K562 (cell line): ENCODE measurements around the gene SIM2. TPM values are rescaled to one million over a fixed set of nuclear protein-coding genes. Genes with fewer than 3 reads are reported as not detected.
A peak's percentile ranks its signal among the peaks of the same experiment; 100 is the strongest.

Experiments used
- ATAC-seq: fragments of 200-7000 bp; cut with Tn5 transposase; 3 replicates; pipeline ENCODE4 v1.9.1; 2020; ENCODE audit warnings: moderate library complexity
- BruUV-seq: library from RNA; stranded (reverse); fragments of 400-500 nt; replicated peaks from 2 replicates; lab custom pipeline; 2021; lab: Mats Ljungman, UMichigan
- CTCF ChIA-PET: fragments of 300-600 bp; formaldehyde crosslinking; extraction: SDS; loops from one replicate; lab custom pipeline; 2021; ENCODE audit warnings: low intra/inter-chr PET ratio; lab: Yijun Ruan, JAX
- POLR2A ChIA-PET: fragments of 300-600, 350-650 bp; sonication (Branson Sonifier 250); formaldehyde crosslinking; extraction: SDS; loops from one replicate; lab custom pipeline; 2021; ENCODE audit warnings: antibody characterized with exemption, inconsistent platforms; lab: Yijun Ruan, JAX
- DNase-seq, 4 experiments: peaks; one replicate each; pipeline versions ENCODE4 v3.0.0 to v3.0.0-alpha.2; 2011 to 2018; ENCODE audit warnings: low spot score in 3 of 4, mixed read lengths in 3 of 4; ENCODE audit errors: extremely low read depth in 1 of 4
- FAIRE-seq: peaks from 2 replicates; lab custom pipeline; 2011; peaks lifted over from hg19 to GRCh38; lab: Jason Lieb, UNC
- H2AFZ ChIP-seq: 2 replicates; pipeline ENCODE4 v1.6.0; 2011; ENCODE audit warnings: low read depth, low read length, control low read depth, inconsistent platforms
- H3K27ac ChIP-seq: fragments of 200-600 bp; 3 replicates; pipeline ENCODE4 v1.8.0; 2011; ENCODE audit warnings: low read depth, mild to moderate bottlenecking, control low read depth, inconsistent platforms, low read length, moderate library complexity, mixed read lengths; ENCODE audit errors: extremely low read depth
- H3K27me3 ChIP-seq, 2 experiments: fragments of 300-600 bp in 1 of 2; 2 replicates in 1 of 2; 3 replicates in 1 of 2; pipeline versions ENCODE4 v1.6.0 to v1.8.0; 2011; ENCODE audit warnings: inconsistent platforms in 2 of 2, low read length in 2 of 2, mild to moderate bottlenecking in 1 of 2, mixed read lengths in 1 of 2, moderate library complexity in 1 of 2; ENCODE audit not compliant: control insufficient read depth in 2 of 2, insufficient read depth in 2 of 2
- H3K36me3 ChIP-seq: fragments of 300-600 bp; 3 replicates; pipeline ENCODE4 v1.8.0; 2011; ENCODE audit warnings: mild to moderate bottlenecking, low read length, inconsistent platforms; ENCODE audit not compliant: control insufficient read depth, insufficient read depth
- H3K4me1 ChIP-seq, 2 experiments: fragments of 200-600 bp in 1 of 2; replicated peaks in 1 of 2; 2 replicates in 1 of 2; 3 replicates in 1 of 2; pipeline versions ENCODE4 v1.5.1 to v1.8.0; 2011; ENCODE audit warnings: inconsistent platforms in 2 of 2, low read length in 2 of 2, mild to moderate bottlenecking in 1 of 2, mixed read lengths in 1 of 2, moderate library complexity in 1 of 2; ENCODE audit not compliant: control insufficient read depth in 2 of 2, insufficient read depth in 2 of 2
- H3K4me2 ChIP-seq: 2 replicates; pipeline ENCODE4 v1.6.1; 2011; ENCODE audit warnings: low read length, control low read depth, inconsistent platforms, mixed read lengths; ENCODE audit not compliant: insufficient read depth
- H3K4me3 ChIP-seq: fragments of 200-600 bp; sonication (generic), shearing (Covaris generic); 2 replicates; pipeline ENCODE4 v1.5.1; 2016; ENCODE audit warnings: control low read depth, inconsistent platforms
- H3K79me2 ChIP-seq: fragments of 200-600 bp; 3 replicates; pipeline ENCODE4 v1.8.0; 2011; ENCODE audit warnings: low read length, inconsistent platforms; ENCODE audit not compliant: control insufficient read depth, insufficient read depth
- H3K9ac ChIP-seq, 2 experiments: 2 replicates each; pipeline versions ENCODE4 v1.6.0 to v1.6.1; 2011; ENCODE audit warnings: low read depth in 2 of 2, low read length in 2 of 2, control low read depth in 1 of 2, inconsistent platforms in 1 of 2, mild to moderate bottlenecking in 1 of 2, mixed read lengths in 1 of 2; ENCODE audit not compliant: insufficient read depth in 1 of 2
- H3K9me1 ChIP-seq: one replicate; pipeline ENCODE4 v1.6.0; 2011; ENCODE audit warnings: inconsistent platforms, mild to moderate bottlenecking, low read length, moderate library complexity; ENCODE audit not compliant: control insufficient read depth, insufficient read depth
- H3K9me3 ChIP-seq: replicated peaks from 2 replicates; pipeline ENCODE4 v1.5.1; 2011; ENCODE audit warnings: low read depth, low read length, inconsistent platforms; ENCODE audit not compliant: control insufficient read depth, insufficient read depth
- H4K20me1 ChIP-seq: replicated peaks from 2 replicates; pipeline ENCODE4 v1.6.1; 2011; ENCODE audit warnings: low read length, inconsistent platforms, mixed read lengths; ENCODE audit not compliant: control insufficient read depth, insufficient read depth
- CEBPB ChIP-seq: fragments of 450-650 bp; IDR thresholded peaks from 2 replicates; pipeline ENCODE4 v1.6.1; 2016; ENCODE audit warnings: missing genetic modification characterization, missing compliant biosample characterization
- CTBP1 ChIP-seq: fragments of 450-650 bp; IDR thresholded peaks from 2 replicates; pipeline ENCODE4 v1.6.1; 2016; ENCODE audit warnings: borderline replicate concordance
- IRF1 ChIP-seq: sonication (generic); formaldehyde crosslinking; IDR thresholded peaks from 2 replicates; pipeline ENCODE4 v1.8.0; 2022; ENCODE audit warnings: missing genetic modification reagents, mild to moderate bottlenecking, borderline replicate concordance
- NFRKB ChIP-seq: fragments of 450-650 bp; IDR thresholded peaks from 2 replicates; pipeline ENCODE4 v1.6.1; 2016; ENCODE audit warnings: low read depth
- PBX2 ChIP-seq, 2 experiments: IDR thresholded peaks in 1 of 2; conservative IDR thresholded peaks in 1 of 2; 2 replicates each; pipeline ENCODE4 v1.6.1; 2016; ENCODE audit warnings: low read depth in 2 of 2, mild to moderate bottlenecking in 1 of 2, missing compliant biosample characterization in 1 of 2, missing genetic modification characterization in 1 of 2, moderate library complexity in 1 of 2
- PURB ChIP-seq: sonication (generic); formaldehyde crosslinking; IDR thresholded peaks from 2 replicates; pipeline ENCODE4 v1.9.0; 2021; ENCODE audit warnings: low read depth, mild to moderate bottlenecking, missing genetic modification reagents
- STAT6 ChIP-seq: sonication (generic); formaldehyde crosslinking; IDR thresholded peaks from 2 replicates; pipeline ENCODE4 v1.8.1; 2023; ENCODE audit warnings: mild to moderate bottlenecking, missing genetic modification reagents
- TBL1XR1 ChIP-seq, 2 experiments: IDR thresholded peaks; 2 replicates each; pipeline ENCODE4 v1.6.1; 2012; ENCODE audit warnings: improper control_type of control experiment in 2 of 2, low read length in 2 of 2, mild to moderate bottlenecking in 1 of 2
- THRA ChIP-seq: fragments of 450-650 bp; IDR thresholded peaks from 2 replicates; pipeline ENCODE4 v1.6.1; 2017; ENCODE audit warnings: mild to moderate bottlenecking, moderate library complexity
- YY1 ChIP-seq, 3 experiments: IDR thresholded peaks; 2 replicates each; pipeline ENCODE4 v1.6.1; 2011; ENCODE audit warnings: low read length in 2 of 3, mild to moderate bottlenecking in 2 of 3, moderate library complexity in 2 of 3, borderline replicate concordance in 1 of 3, control low read depth in 1 of 3, low read depth in 1 of 3; ENCODE audit not compliant: insufficient read depth in 3 of 3, insufficient replicate concordance in 2 of 3, control insufficient read depth in 1 of 3, insufficient read length in 1 of 3; ENCODE audit errors: extremely low read depth in 1 of 3
- ZFP36 ChIP-seq: fragments of 150-350 bp; IDR thresholded peaks from 2 replicates; pipeline ENCODE4 v1.6.1; 2018; ENCODE audit warnings: low read length, low read depth; ENCODE audit not compliant: partially characterized antibody
- ZNF384 ChIP-seq: IDR thresholded peaks from 2 replicates; pipeline ENCODE4 v1.6.1; 2012; ENCODE audit warnings: low read depth, low read length, improper control_type of control experiment
- ZNF696 ChIP-seq: fragments of 250-450 bp; sonication (Bioruptor Pico); conservative IDR thresholded peaks from 2 replicates; pipeline ENCODE4 v1.4.0; 2020; ENCODE audit warnings: mild to moderate bottlenecking, moderate library complexity
- WGBS: fragments of 100-300 bp; shearing (Covaris generic); methylation state at CpG from one replicate; pipeline ENCODE4 v1.1.6; 2016; ENCODE audit warnings: low coverage, mixed read lengths; ENCODE audit not compliant: insufficient coverage; ENCODE audit errors: missing lambda C conversion rate; 5-methylcytosine and 5-hydroxymethylcytosine counted together
- in situ Hi-C: fragments of 300-500 bp; cut with MboI; formaldehyde crosslinking; loops from 4 replicates; pipeline ENCODE4 v1.15.0; 2018; ENCODE audit warnings: inconsistent platforms, mixed read lengths
- intact Hi-C: fragments of 100-400 bp; cut with micrococcal nuclease; formaldehyde crosslinking; loops from 2 replicates; pipeline ENCODE4 v1.14.2; 2022
- polyA plus RNA-seq, 8 experiments: library from polyadenylated mRNA; depleted of rRNA in 4 of 8; stranded (reverse) in 5 of 8; unstranded in 3 of 8; fragments of >200 nt; fragmentation: Nextera tagmentation in 2 of 8; fragmentation: Illumina TruSeq in 1 of 8; extraction: Ambion mirVana in 2 of 8; extraction: Trizol in 1 of 8; gene quantifications; 2 replicates each; pipeline versions ENCODE4 v1.2.1 to v1.2.3, GENCODE V29; 2011 to 2014; ENCODE audit warnings: inconsistent platforms in 1 of 8, missing spikeins in 1 of 8
- total RNA-seq, 7 experiments: library from RNA; depleted of rRNA in 6 of 7; stranded (reverse); fragments of >200 nt in 6 of 7; fragmentation: Illumina TruSeq in 2 of 7; extraction: Trizol in 2 of 7; gene quantifications; 2 replicates each; pipeline versions ENCODE4 v1.2.1 to v1.2.3, GENCODE V29; 2011 to 2021; ENCODE audit warnings: low replicate concordance in 1 of 7

SIM2 gene
- total and polyA plus RNA-seq, 9 of the 15 experiments (the other 6 are each of a cell fraction or from before 2014, with no cell fraction given), result 0.07 to 0.11 (median 0.08) TPM; not detected in 6

- Histone ChIP-seq H3K9me1 (no peaks in the 10 kb centered on the region), H3K9ac (no peak overlapping the region), H3K4me2 (no peak overlapping the region), H4K20me1 (peaks cover 4% of the 10 kb centered on the region), H3K4me1 (peaks cover 0 to 16% of the 10 kb centered on the region in 2 experiments; a peak in 2 of 5 replicates), H3K9me3 (no peaks in the 10 kb centered on the region), H3K36me3 (no peaks in the 10 kb centered on the region), H3K27me3 (peaks cover 51 to 80% of the 10 kb centered on the region in 2 experiments), H2AFZ (0 out of 2 replicates have a peak overlapping the region, but pooled peaks have one; percentile 4), H3K4me3 (no peak overlapping the region), H3K79me2 (no peaks in the 10 kb centered on the region), H3K27ac (no peak overlapping the region)
- peak; percentile 35 for FAIRE-seq
- POLR2A ChIA-PET, result interaction anchor here (0.8 to 1.7 kb wide), 5 partner anchors 12 to 124 kb away, joined by 3 to 6 read pairs (median 4); no protein-coding TSS in a partner anchor
- intact Hi-C loops, result no loop called here
- no TSS peak for BruUV-seq
- ATAC-seq, result peak; percentile 63; the same call in 2 of the 3 replicates
- DNase-seq, result peak in 3 of 4 experiments; percentile 30 to 52 (median 45)
- WGBS, result 2% methylated on average over 13 of the region's 13 CpGs
- TF ChIP-seq ZNF696 (no peak), STAT6 (CRISPR knock-in tag) (no peak), PURB (no peak), ZNF384 (no peak), CTBP1 (no peak), PBX2 (CRISPR knock-in tag; IDR thresholded peaks at IDR 0.05; ENCODE audit: low read depth) (no peak), PBX2 (tag; conservative IDR thresholded peaks at IDR 0.05; ENCODE audit: low read depth) (no peak), NFRKB (no peak), THRA (no peak), IRF1 (CRISPR knock-in tag) (no peak), CEBPB (tag) (0 out of 2 replicates have a peak, but pooled peaks have one; percentile 10), TBL1XR1 (IDR thresholded peaks at IDR 0.05; ENCODE audit: low read length in 2 of 2) (no peak), ZFP36 (peak; percentile 17), YY1 (IDR thresholded peaks at IDR 0.05; ENCODE audit: borderline replicate concordance in 1 of 3, control insufficient read depth in 1 of 3, extremely low read depth in 1 of 3, insufficient read depth in 3 of 3, insufficient read length in 1 of 3, insufficient replicate concordance in 2 of 3, low read depth in 1 of 3, low read length in 2 of 3) (peak in 1 of 3 experiments; percentile 40)
- in situ Hi-C loops, result no loop called here
- CTCF ChIA-PET, result no interaction called here
Measured at GRCh38 chr21:36710729-36711048, 11.8 kb downstream of the SIM2 start.
